ENCODE data around the gene NPAT. TPM values are rescaled to one million over a fixed set of nuclear protein-coding genes. Genes with fewer than 3 reads are reported as not detected.

NPAT gene
- total and polyA plus RNA-seq, 10 of the 15 experiments (the other 5 are each of a cell fraction or from before 2014, with no cell fraction given) = 7.5 to 32.8 (median 20.1) TPM

DNA sequence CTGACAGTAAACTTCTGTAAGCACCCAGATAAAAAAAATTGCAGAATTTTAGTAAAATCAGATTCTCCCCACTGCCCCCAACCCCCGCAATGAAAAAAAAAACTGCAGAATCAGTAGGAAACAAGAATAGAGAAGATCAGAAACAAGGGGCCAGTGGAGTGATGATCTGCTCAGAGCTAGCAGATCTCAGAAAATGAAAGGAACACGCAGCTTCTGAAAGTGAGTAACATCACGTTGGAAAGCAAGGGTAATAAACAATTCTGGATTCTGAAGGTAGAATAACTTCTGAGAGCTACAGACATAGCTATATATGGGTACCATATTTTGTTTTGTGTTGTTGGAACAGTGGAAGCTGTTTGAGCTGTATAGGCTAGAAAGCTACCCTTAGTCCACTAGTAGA is 77.8 kb downstream of the NPAT start:
- ATAC-seq = no peak
- CTCF ChIA-PET = interaction anchor here (0.6 to 1.1 kb wide), 3 partner anchors 18 to 104 kb away, joined by 3 to 4 read pairs (median 3); no protein-coding TSS in a partner anchor

DNA sequence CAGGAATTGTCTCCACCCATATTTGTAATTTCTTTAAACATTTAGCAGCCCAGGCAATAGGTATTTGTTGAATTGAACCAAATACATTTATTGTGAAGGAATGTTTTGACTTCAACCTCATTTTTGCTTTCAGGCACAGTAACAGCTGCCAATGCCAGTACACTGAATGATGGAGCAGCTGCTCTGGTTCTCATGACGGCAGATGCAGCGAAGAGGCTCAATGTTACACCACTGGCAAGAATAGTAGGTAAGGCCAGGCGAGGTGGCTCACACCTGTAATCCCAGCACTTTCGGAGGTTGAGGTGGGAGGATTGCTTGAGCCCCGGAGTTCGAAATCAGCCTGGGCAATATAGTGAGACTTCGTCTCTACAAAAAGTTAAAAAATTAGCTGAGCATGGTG is 80.1 kb downstream of the NPAT start:
- H3K36me3 ChIP-seq (ENCODE audit: control insufficient read depth in 2 of 2, insufficient read depth in 2 of 2, low read length in 1 of 2) = peaks cover 6 to 24% of the 10 kb centered on the region in 2 experiments
- H3K27ac ChIP-seq (ENCODE audit: control insufficient read depth, insufficient read depth) = no peak overlapping the region
- no peak overlapping the region for H3K4me2 ChIP-seq (ENCODE audit: control insufficient read depth, insufficient read depth)
- H3K4me1 ChIP-seq (ENCODE audit: control insufficient read depth, insufficient read depth, low read length) = no peaks in the 10 kb centered on the region
- H3K9me3 ChIP-seq (replicated peaks; ENCODE audit: control insufficient read depth, insufficient read depth, low read length) = no peaks in the 10 kb centered on the region
- ChIA-PET POLR2A (interaction anchor here (0.6 kb wide), 1 partner anchor 46 kb away, joined by 6 read pairs; no protein-coding TSS in a partner anchor), CTCF (interaction anchor here (1.2 to 1.9 kb wide), 3 partner anchors 24 to 513 kb away, joined by 3 to 7 read pairs (median 3); no protein-coding TSS in a partner anchor), SMC1A (ENCODE audit: uncharacterized antibody, unreplicated experiment) (interaction anchor here (1.0 to 1.4 kb wide), 3 partner anchors 12 to 503 kb away, joined by 3 to 5 read pairs (median 3); no protein-coding TSS in a partner anchor), RAD21 (ENCODE audit: unreplicated experiment) (interaction anchor here (0.8 kb wide), 1 partner anchor 43 kb away, joined by 4 read pairs; no protein-coding TSS in a partner anchor)
- H3K4me3 ChIP-seq = no peak overlapping the region
- H3K9ac ChIP-seq (ENCODE audit: control insufficient read depth, insufficient read depth, low read length) = no peak overlapping the region
- FAIRE-seq = no peak
- no peaks in the 10 kb centered on the region for H4K20me1 ChIP-seq (ENCODE audit: control insufficient read depth, insufficient read depth)
- intact Hi-C loops (cut with micrococcal nuclease; ENCODE audit: unreplicated experiment) = no loop called here
- 90% methylated on average over 7 of the region's 7 CpGs for WGBS (ENCODE audit: insufficient coverage, insufficient replicate concordance, low lambda C conversion rate, missing lambda C conversion rate)
- no peak overlapping the region for H2AFZ ChIP-seq (ENCODE audit: control insufficient read depth, low read depth, low read length)
- H3K27me3 ChIP-seq (replicated peaks in 1 of 2; ENCODE audit: control insufficient read depth in 2 of 2, insufficient read depth in 2 of 2, low read length in 1 of 2) = no peaks in the 10 kb centered on the region
- no peak for TF ChIP-seq IKZF2 (IDR thresholded peaks at IDR 0.05)
- no peak for TF ChIP-seq CBX3 (IDR thresholded peaks at IDR 0.05; ENCODE audit: borderline replicate concordance, low read depth)
- no peak for TF ChIP-seq MEF2B (IDR thresholded peaks at IDR 0.05; ENCODE audit: partially characterized antibody, poor library complexity, severe bottlenecking)
- TF ChIP-seq, protein P1, sequence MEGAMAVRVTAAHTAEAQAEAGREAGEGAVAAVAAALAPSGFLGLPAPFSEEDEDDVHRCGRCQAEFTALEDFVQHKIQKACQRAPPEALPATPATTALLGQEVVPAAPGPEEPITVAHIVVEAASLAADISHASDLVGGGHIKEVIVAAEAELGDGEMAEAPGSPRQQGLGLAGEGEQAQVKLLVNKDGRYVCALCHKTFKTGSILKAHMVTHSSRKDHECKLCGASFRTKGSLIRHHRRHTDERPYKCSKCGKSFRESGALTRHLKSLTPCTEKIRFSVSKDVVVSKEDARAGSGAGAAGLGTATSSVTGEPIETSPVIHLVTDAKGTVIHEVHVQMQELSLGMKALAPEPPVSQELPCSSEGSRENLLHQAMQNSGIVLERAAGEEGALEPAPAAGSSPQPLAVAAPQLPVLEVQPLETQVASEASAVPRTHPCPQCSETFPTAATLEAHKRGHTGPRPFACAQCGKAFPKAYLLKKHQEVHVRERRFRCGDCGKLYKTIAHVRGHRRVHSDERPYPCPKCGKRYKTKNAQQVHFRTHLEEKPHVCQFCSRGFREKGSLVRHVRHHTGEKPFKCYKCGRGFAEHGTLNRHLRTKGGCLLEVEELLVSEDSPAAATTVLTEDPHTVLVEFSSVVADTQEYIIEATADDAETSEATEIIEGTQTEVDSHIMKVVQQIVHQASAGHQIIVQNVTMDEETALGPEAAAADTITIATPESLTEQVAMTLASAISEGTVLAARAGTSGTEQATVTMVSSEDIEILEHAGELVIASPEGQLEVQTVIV (IDR thresholded peaks at IDR 0.05; ENCODE audit: borderline replicate concordance, partially characterized antibody) = no peak
- TF ChIP-seq ZSCAN29 (IDR thresholded peaks at IDR 0.05) = no peak
- no peak for TF ChIP-seq MYB (IDR thresholded peaks at IDR 0.05; ENCODE audit: borderline replicate concordance, low read depth, low read length)
- no peak for TF ChIP-seq IRF3 (IDR thresholded peaks at IDR 0.05)
- no peak for ATAC-seq
- BruUV-seq (replicated peaks) = no TSS peak
- H3K79me2 ChIP-seq (ENCODE audit: control insufficient read depth, insufficient read depth, low read length) = no peaks in the 10 kb centered on the region
- DNase-seq (ENCODE audit: low read depth, low spot score) = no peak
- in situ Hi-C loops (cut with MboI) = no loop called here

More for the DNA sequence above, 77.8 kb downstream of the NPAT start:
- Histone ChIP-seq H2AFZ (ENCODE audit: control insufficient read depth, low read depth, low read length) (no peak overlapping the region), H3K27ac (ENCODE audit: control insufficient read depth, insufficient read depth) (no peak overlapping the region), H3K9me3 (replicated peaks; ENCODE audit: control insufficient read depth, insufficient read depth, low read length) (no peaks in the 10 kb centered on the region), H3K9ac (ENCODE audit: control insufficient read depth, insufficient read depth, low read length) (no peak overlapping the region), H3K4me2 (ENCODE audit: control insufficient read depth, insufficient read depth) (no peak overlapping the region), H3K4me1 (ENCODE audit: control insufficient read depth, insufficient read depth, low read length) (no peaks in the 10 kb centered on the region), H3K79me2 (ENCODE audit: control insufficient read depth, insufficient read depth, low read length) (no peaks in the 10 kb centered on the region), H3K4me3 (no peak overlapping the region), H3K36me3 (ENCODE audit: control insufficient read depth in 2 of 2, insufficient read depth in 2 of 2, low read length in 1 of 2) (peaks cover 6 to 24% of the 10 kb centered on the region in 2 experiments), H3K27me3 (replicated peaks in 1 of 2; ENCODE audit: control insufficient read depth in 2 of 2, insufficient read depth in 2 of 2, low read length in 1 of 2) (no peaks in the 10 kb centered on the region), H4K20me1 (ENCODE audit: control insufficient read depth, insufficient read depth) (no peaks in the 10 kb centered on the region)
- in situ Hi-C loops (cut with MboI) = no loop called here
- SMC1A ChIA-PET (ENCODE audit: uncharacterized antibody, unreplicated experiment) = interaction anchor here (0.6 to 1.4 kb wide), 3 partner anchors 10 to 87 kb away, joined by 3 to 5 read pairs (median 3); no protein-coding TSS in a partner anchor
- intact Hi-C loops (cut with micrococcal nuclease; ENCODE audit: unreplicated experiment) = no loop called here
- DNase-seq (ENCODE audit: low read depth, low spot score) (no peak), FAIRE-seq (no peak)
- no peak for TF ChIP-seq IRF4 (IDR thresholded peaks at IDR 0.05; ENCODE audit: low read depth, low read length)
- TF ChIP-seq, protein P2, sequence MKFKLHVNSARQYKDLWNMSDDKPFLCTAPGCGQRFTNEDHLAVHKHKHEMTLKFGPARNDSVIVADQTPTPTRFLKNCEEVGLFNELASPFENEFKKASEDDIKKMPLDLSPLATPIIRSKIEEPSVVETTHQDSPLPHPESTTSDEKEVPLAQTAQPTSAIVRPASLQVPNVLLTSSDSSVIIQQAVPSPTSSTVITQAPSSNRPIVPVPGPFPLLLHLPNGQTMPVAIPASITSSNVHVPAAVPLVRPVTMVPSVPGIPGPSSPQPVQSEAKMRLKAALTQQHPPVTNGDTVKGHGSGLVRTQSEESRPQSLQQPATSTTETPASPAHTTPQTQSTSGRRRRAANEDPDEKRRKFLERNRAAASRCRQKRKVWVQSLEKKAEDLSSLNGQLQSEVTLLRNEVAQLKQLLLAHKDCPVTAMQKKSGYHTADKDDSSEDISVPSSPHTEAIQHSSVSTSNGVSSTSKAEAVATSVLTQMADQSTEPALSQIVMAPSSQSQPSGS (IDR thresholded peaks at IDR 0.05; ENCODE audit: low read length) = no peak
- TF ChIP-seq BCL11A (IDR thresholded peaks at IDR 0.05; ENCODE audit: low read depth, low read length) = no peak
- BruUV-seq (replicated peaks) = no TSS peak
- WGBS (ENCODE audit: insufficient coverage, insufficient replicate concordance, low lambda C conversion rate, missing lambda C conversion rate) = 86% methylated on average over 3 of the region's 3 CpGs
- RAD21 ChIA-PET (ENCODE audit: unreplicated experiment) = no interaction called here
- POLR2A ChIA-PET = interaction anchor here (0.6 kb wide), 1 partner anchor 30 kb away, joined by 3 read pairs; no protein-coding TSS in a partner anchor
